ENCODE measurements around the gene E2F1.
"Not testable (repeated sequence)": the region's sequence is repeated elsewhere in the genome, so short reads cannot be mapped to it uniquely, and the experiment has no call there.

Gene E2F1

DNA sequence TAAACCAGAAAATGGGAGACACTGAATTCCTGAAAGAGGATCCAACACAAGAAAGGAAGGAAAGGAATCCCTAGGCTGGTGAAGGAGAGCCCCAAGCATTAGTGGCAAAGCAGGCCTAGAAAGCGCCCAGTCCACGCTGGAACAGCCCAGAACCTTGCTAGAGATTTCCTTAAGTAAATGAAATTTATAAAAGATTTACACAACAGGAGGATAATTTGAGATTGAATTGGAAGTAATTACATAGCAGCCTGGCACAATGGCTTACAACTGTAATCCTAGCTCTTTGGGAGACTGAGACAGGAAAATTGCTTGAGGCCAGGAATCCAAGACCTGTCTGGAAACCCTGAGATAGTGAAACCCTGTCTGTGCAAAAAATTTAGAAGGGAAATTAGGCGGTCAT is 50.8 kb downstream of the E2F1 start:
- DNase-seq, result no peak

DNA sequence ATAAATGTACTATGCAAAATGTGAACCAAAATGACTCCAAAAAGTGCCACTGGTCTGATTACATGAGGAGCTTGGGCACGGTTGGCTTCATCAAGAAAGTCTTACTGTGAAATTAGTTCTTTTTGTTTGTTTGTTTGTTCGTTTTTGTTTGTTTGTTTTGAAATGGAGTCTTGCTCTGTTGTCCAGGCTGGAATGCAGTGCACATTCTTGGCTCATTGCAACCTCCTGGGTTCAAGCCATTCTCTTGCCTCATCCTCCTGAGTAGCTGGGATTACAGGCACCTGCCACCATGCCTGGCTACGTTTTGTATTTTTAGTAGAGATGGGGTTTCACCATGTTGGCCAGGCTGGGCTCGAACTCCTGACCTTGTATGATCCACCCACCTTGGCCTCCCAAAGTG is 54.3 kb downstream of the E2F1 start:
- not testable (repeated sequence) for DNase-seq

DNA sequence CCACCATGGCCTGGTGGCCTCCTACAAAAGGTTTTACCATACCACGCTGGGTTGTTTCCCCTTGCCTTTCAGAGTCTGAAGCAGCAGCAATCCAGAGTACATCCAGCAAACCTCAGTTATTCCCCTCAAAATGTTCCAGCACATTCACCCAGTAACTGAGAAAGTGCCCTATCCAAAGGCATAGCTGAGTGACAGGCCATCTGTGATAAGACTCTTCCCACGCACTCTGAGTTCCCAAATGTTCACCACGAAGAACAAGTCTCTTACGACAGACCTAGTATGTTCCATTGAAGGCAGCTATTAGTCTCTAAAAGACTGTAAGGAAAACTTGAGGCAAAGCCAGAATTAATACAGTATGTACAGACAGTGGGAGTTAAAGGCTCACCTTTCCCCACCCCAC is 55.7 kb downstream of the E2F1 start:
- DNase-seq, result no peak

DNA sequence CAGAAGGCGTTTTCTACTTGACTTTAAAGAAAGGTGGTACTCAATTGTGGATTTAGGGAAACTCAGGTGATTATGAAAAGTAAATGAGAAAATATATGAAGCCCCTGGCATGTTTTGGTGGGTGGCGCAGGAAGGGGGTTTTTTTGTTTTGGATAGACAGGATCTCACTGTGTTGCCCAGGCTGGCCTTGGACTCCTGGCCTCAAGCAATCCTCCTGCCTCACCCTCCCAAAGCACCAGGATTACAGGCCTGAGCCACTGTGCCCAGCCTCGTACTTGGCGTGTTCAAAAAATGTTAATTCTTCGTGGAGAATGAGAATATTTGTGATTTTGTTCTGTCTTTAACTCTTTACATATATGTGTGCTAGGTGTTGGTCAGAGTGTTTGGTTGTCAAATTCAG is 56.2 kb downstream of the E2F1 start:
- no peak for DNase-seq

DNA sequence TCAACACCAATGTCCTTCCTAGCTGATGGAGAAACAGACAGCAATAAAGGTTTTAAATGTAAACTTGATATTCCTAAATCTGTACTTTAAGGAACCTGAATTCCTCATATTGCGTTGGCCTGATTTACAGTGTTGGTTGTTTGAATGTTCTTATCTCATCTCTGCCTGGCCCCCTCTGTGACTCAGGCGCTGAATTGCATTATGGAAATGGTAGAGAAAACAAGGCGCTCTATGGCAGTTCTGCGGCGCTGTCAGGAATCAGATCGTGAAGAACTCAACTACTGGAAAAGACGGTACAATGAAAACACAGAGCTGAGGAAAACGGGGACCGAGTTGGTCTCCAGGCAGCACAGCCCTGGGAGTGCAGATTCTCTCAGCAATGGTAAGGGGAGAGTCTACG is 56.7 kb downstream of the E2F1 start:
- no peak for DNase-seq

DNA sequence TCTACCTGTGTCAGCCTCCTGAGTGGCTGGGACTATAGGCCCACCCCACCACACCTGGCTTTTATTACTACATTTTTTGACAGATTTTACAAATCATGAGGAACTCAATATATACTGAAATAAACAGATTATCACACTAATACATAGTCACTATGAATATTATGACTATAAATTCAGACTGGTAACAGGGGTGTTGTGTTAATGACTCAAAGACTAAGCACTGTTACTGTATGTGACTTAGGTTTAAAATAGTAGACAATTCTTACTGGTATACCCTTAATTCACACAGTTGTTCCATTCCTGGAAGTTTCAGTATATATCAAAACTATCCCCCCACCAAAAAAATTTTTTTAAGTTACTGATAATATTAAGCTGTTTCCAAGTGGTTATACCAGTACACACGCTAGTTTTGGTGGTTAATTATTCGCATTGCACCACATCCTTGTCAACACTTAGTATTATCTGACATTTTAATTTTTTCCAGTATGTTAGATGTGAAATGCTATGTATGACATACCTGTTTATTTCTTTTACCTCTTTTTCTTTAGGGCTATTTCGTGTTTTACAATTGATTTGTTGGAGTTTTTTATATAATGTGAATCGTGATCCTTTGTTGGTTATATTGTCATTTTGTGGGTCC is 58.5 kb downstream of the E2F1 start:
- no peak for DNase-seq

DNA sequence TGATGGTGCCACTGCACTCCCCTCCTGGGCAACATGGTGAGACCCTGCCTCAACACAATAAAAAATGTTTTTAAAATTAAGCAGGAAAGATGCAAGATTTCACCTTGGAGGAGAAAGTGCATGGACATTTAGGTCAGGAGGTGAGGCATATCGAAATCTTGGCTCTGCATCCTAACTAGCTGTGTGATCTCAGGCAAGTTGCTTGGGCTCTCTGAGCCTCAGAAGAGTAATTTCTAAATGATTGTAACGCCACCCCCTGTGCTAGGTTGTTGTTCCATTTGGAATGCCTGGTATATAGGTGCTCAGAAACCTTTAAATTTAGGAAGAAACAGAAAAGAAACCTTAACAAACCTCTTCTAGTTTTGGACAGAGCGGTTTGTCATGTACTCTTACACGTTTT is 60.0 kb downstream of the E2F1 start:
- DNase-seq, result no peak

All from CD4-positive, alpha-beta T cell treated with Interleukin-1 beta for 1 hour (primary cell).